Esophagus muscularis mucosa (tissue), 4 donors: ENCODE measurements around the gene STAT1. TPM values are rescaled to one million over a fixed set of nuclear protein-coding genes. Genes with fewer than 3 reads are reported as not detected.

Experiments used
- DNase-seq: peaks from one replicate; pipeline ENCODE4 v3.0.0-alpha.2; 2017; ENCODE audit errors: extremely low spot score
- H3K27ac ChIP-seq, 4 donors: fragments of 200-600 bp; sonication (generic); replicated peaks in 1 of 4; 1 replicate in 3 of 4; 2 replicates in 1 of 4; pipeline ENCODE4 v1.5.1; 2016 to 2019; ENCODE audit warnings: mild to moderate bottlenecking in 1 of 4
- H3K27me3 ChIP-seq, 4 donors: fragments of 200-600 bp; sonication (generic); one replicate each; pipeline versions ENCODE4 v1.5.1 to v1.6.0; 2016 to 2019
- H3K36me3 ChIP-seq, 4 donors: fragments of 200-600 bp; sonication (generic); one replicate each; pipeline ENCODE4 v1.5.1; 2016 to 2019
- H3K4me1 ChIP-seq, 4 donors: fragments of 200-600 bp; sonication (generic); one replicate each; pipeline ENCODE4 v1.5.1; 2016 to 2019
- H3K4me3 ChIP-seq, 4 donors: fragments of 200-600 bp; sonication (generic); 1 replicate in 2 of 4; 2 replicates in 2 of 4; pipeline ENCODE4 v1.5.1; 2016 to 2019; ENCODE audit warnings: mild to moderate bottlenecking in 4 of 4, moderate library complexity in 1 of 4
- H3K9me3 ChIP-seq, 4 donors: fragments of 200-600 bp; sonication (generic); 1 replicate in 3 of 4; 2 replicates in 1 of 4; pipeline ENCODE4 v1.5.1; 2016 to 2019
- CTCF ChIP-seq, 3 experiments: fragments of 200-600 bp in 2 of 3; fragments of 450-650 bp in 1 of 3; sonication (generic) in 2 of 3; IDR thresholded peaks; one replicate each; pipeline ENCODE4 v1.5.1; 2017 to 2019; ENCODE audit warnings: antibody characterized with exemption in 3 of 3, mild to moderate bottlenecking in 2 of 3, moderate library complexity in 1 of 3
- EP300 ChIP-seq: sonication (generic); formaldehyde crosslinking; IDR thresholded peaks from one replicate; pipeline ENCODE4 v1.6.1; 2017; ENCODE audit warnings: antibody characterized with exemption
- POLR2A ChIP-seq: fragments of 450-650 bp; IDR thresholded peaks from one replicate; pipeline ENCODE4 v1.6.1; 2017; ENCODE audit warnings: antibody characterized with exemption, moderate library complexity, mild to moderate bottlenecking, low read depth
- POLR2AphosphoS5 ChIP-seq, 2 donors: sonication (generic); formaldehyde crosslinking; IDR thresholded peaks; one replicate each; pipeline ENCODE4 v1.6.1; 2017; ENCODE audit warnings: antibody characterized with exemption in 2 of 2
- WGBS: methylation state at CpG from one replicate; pipeline ENCODE4 v1.1.5; 2018; 5-methylcytosine and 5-hydroxymethylcytosine counted together
- intact Hi-C: fragments of 100-400 bp; cut with DNase I; formaldehyde crosslinking; loops from one replicate; pipeline ENCODE4 v1.15.1; 2023
- total RNA-seq, 4 donors: library from RNA; depleted of rRNA; stranded (reverse); fragments of >200 nt; gene quantifications; one replicate each; pipeline versions ENCODE4 v1.1.0 to v1.2.1, GENCODE V29; 2016

The STAT1 gene
- total RNA-seq, 4 donors from 2014 or later, result 44.2 to 57.3 (median 48.6) TPM

- no peaks in the 10 kb centered on the region for H3K4me1 ChIP-seq
- H3K27me3 ChIP-seq, result no peaks in the 10 kb centered on the region
- no peak overlapping the region for H3K27ac ChIP-seq
- no peak for TF ChIP-seq POLR2A
- TF ChIP-seq EP300, result no peak
- TF ChIP-seq CTCF (IDR thresholded peaks at IDR 0.05), result no peak
- no peak for TF ChIP-seq POLR2AphosphoS5 (IDR thresholded peaks at IDR 0.05)
- peaks cover 13 to 45% (median 32%) of the 10 kb centered on the region in 4 donors for H3K36me3 ChIP-seq
- WGBS, result 94% methylated on average over 1 of the region's 1 CpG
- H3K4me3 ChIP-seq, result no peak overlapping the region
- H3K9me3 ChIP-seq, result no peaks in the 10 kb centered on the region
- intact Hi-C loops, result no loop called here
- no peak for DNase-seq
Measured at GRCh38 chr2:190932514-190932913, 81.5 kb downstream of the STAT1 start.

- no peak overlapping the region for H3K4me3 ChIP-seq
- DNase-seq, result no peak
- 90% methylated on average over 3 of the region's 3 CpGs for WGBS
- H3K4me1 ChIP-seq, result no peaks in the 10 kb centered on the region
- H3K36me3 ChIP-seq, result peaks cover 13 to 64% (median 40%) of the 10 kb centered on the region in 4 donors
- no peaks in the 10 kb centered on the region for H3K27me3 ChIP-seq
- H3K27ac ChIP-seq, result no peak overlapping the region
- TF ChIP-seq EP300 (no peak), POLR2AphosphoS5 (IDR thresholded peaks at IDR 0.05) (no peak), CTCF (IDR thresholded peaks at IDR 0.05) (no peak), POLR2A (no peak)
- intact Hi-C loops, result no loop called here
- no peaks in the 10 kb centered on the region for H3K9me3 ChIP-seq
Measured at GRCh38 chr2:190930411-190930810, 83.6 kb downstream of the STAT1 start.

- H3K36me3 ChIP-seq, result peaks cover 13 to 69% (median 43%) of the 10 kb centered on the region in 4 donors
- DNase-seq, result no peak
Measured at GRCh38 chr2:190929919-190930318, 84.1 kb downstream of the STAT1 start.

GRCh38 chr2:190927301-190927700 lies 86.7 kb downstream of the STAT1 start:
- WGBS, result 91% methylated on average over 2 of the region's 2 CpGs
- no peaks in the 10 kb centered on the region for H3K27me3 ChIP-seq
- no peak for DNase-seq
- H3K36me3 ChIP-seq, result peaks cover 13 to 89% (median 56%) of the 10 kb centered on the region in 4 donors
- H3K4me1 ChIP-seq, result no peaks in the 10 kb centered on the region
- H3K27ac ChIP-seq, result no peak overlapping the region
- intact Hi-C loops, result no loop called here
- no peak for TF ChIP-seq POLR2A
- no peak for TF ChIP-seq EP300
- TF ChIP-seq CTCF (IDR thresholded peaks at IDR 0.05), result no peak
- no peak for TF ChIP-seq POLR2AphosphoS5 (IDR thresholded peaks at IDR 0.05)
- H3K4me3 ChIP-seq, result no peak overlapping the region
- no peaks in the 10 kb centered on the region for H3K9me3 ChIP-seq

More at GRCh38 chr2:190929919-190930318, 84.1 kb downstream of the STAT1 start:
- no peaks in the 10 kb centered on the region for H3K27me3 ChIP-seq
- no peak overlapping the region for H3K27ac ChIP-seq
- intact Hi-C loops, result no loop called here
- H3K4me1 ChIP-seq, result no peaks in the 10 kb centered on the region
- no peaks in the 10 kb centered on the region for H3K9me3 ChIP-seq
- 97% methylated on average over 7 of the region's 7 CpGs for WGBS
- TF ChIP-seq POLR2A (no peak), CTCF (IDR thresholded peaks at IDR 0.05) (no peak), EP300 (no peak), POLR2AphosphoS5 (IDR thresholded peaks at IDR 0.05) (no peak)
- H3K4me3 ChIP-seq, result no peak overlapping the region

- H3K36me3 ChIP-seq, result peaks cover 9 to 81% (median 46%) of the 10 kb centered on the region in 4 donors
- 97% methylated on average over 1 of the region's 1 CpG for WGBS
Measured at GRCh38 chr2:190922376-190922775, 91.6 kb downstream of the STAT1 start.

More at GRCh38 chr2:190922376-190922775, 91.6 kb downstream of the STAT1 start:
- H3K9me3 ChIP-seq, result no peaks in the 10 kb centered on the region
- DNase-seq, result no peak
- intact Hi-C loops, result no loop called here
- H3K4me1 ChIP-seq, result peaks cover 0 to 3% (median 0%) of the 10 kb centered on the region in 4 donors
- TF ChIP-seq CTCF (IDR thresholded peaks at IDR 0.05) (no peak), POLR2AphosphoS5 (IDR thresholded peaks at IDR 0.05) (no peak), EP300 (no peak), POLR2A (no peak)
- no peak overlapping the region for H3K27ac ChIP-seq
- no peak overlapping the region for H3K4me3 ChIP-seq
- H3K27me3 ChIP-seq, result no peaks in the 10 kb centered on the region
